ENCODE results near the gene CXorf65.

Gene CXorf65

GRCh38 chrX:71098951-71099506, 7.5 kb downstream of the CXorf65 start:
- DNase-seq (no peak), ATAC-seq (replicated peaks) (no peak)
- peaks cover 0 to 2% of the 10 kb centered on the region in 2 donors for H3K36me3 Mint-ChIP-seq
- no peak overlapping the region for H3K4me3 Mint-ChIP-seq
- H3K9me3 Mint-ChIP-seq = no peaks in the 10 kb centered on the region
- H3K27ac Mint-ChIP-seq = no peak overlapping the region
- H3K4me1 Mint-ChIP-seq = peaks cover 21 to 35% of the 10 kb centered on the region in 2 donors
- H3K27me3 Mint-ChIP-seq = peaks cover 0 to 9% of the 10 kb centered on the region in 2 donors

DNA sequence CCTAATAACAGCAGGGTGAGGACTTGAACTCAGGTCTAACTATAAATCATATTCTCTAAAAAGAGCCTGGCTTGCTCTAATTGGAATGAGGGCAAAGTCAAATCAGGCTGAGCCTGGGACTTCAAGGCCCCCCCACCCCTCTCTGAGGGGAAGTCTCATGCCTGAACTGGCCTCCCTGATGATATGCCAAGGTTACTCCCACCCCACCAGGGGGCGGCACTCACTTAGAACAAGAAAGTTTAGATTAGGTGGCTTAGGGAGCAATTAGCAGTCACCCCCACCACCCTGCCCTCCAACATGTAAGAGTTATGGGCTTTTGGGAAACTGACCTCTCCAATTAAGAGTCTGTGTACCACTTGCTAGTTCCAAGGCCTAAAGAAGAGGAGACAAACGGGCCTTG, 8.2 kb downstream of the CXorf65 start:
- Mint-ChIP-seq H3K4me3 (no peak overlapping the region), H3K27ac (no peak overlapping the region), H3K9me3 (no peaks in the 10 kb centered on the region), H3K27me3 (peaks cover 0 to 10% of the 10 kb centered on the region in 2 donors), H3K36me3 (no peaks in the 10 kb centered on the region), H3K4me1 (peaks cover 17 to 28% of the 10 kb centered on the region in 2 donors)
- peak; percentile 36 for DNase-seq
- ATAC-seq (replicated peaks) = peak; percentile 50 to 57

DNA sequence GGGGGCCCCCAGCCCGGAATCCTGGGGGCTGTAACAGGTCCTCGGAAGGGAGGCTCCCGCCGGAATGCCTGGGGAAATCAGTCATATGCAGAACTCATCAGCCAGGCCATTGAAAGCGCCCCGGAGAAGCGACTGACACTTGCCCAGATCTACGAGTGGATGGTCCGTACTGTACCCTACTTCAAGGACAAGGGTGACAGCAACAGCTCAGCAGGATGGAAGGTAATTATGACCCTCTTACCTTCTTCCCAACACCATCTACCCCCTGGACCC, 9.8 kb downstream of the CXorf65 start:
- no peaks in the 10 kb centered on the region for H3K9me3 Mint-ChIP-seq
- no peak overlapping the region for H3K27ac Mint-ChIP-seq
- no peaks in the 10 kb centered on the region for H3K36me3 Mint-ChIP-seq
- peak overlapping the region; percentile 87 to 97 for H3K4me3 Mint-ChIP-seq
- no peak for ATAC-seq (replicated peaks)
- DNase-seq = no peak
- peaks cover 0 to 10% of the 10 kb centered on the region in 2 donors for H3K27me3 Mint-ChIP-seq
- H3K4me1 Mint-ChIP-seq = peaks cover 12 to 20% of the 10 kb centered on the region in 2 donors

DNA sequence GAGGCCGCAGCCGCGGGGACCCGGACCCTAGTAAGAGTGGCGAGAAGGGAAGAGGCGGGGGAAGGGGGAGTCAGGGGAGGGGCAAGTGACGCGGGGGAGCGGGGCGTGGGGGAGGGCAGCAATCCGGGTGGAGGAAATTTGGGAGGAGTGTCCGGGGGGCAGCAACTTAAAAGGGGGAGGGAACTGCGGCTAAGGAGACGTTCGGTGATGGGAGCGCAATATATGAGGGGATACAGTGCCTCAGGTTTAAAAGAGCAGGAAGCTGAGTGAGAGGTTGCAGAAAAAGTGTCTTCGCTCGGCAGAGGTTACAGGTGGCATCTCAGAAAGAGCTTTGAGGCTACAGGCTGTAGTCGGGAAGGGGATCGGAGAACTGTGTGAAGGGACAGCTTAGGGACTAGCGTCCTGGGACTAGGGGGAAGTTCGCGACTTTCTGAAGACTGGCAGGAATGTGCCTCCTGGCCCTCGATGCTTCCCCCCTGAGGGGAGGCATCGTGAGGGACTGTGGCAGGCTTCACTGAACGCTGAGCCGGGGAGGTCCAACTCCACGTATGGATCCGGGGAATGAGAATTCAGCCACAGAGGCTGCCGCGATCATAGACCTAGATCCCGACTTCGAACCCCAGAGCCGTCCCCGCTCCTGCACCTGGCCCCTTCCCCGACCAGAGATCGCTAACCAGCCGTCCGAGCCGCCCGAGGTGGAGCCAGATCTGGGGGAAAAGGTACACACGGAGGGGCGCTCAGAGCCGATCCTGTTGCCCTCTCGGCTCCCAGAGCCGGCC, 10.4 kb downstream of the CXorf65 start:
- Mint-ChIP-seq H3K4me3 (peak overlapping the region; percentile 87 to 97), H3K9me3 (no peaks in the 10 kb centered on the region), H3K36me3 (no peaks in the 10 kb centered on the region), H3K4me1 (peaks cover 12 to 20% of the 10 kb centered on the region in 2 donors), H3K27me3 (peaks cover 0 to 10% of the 10 kb centered on the region in 2 donors), H3K27ac (peak overlapping the region; percentile 96)
- DNase-seq = no peak
- ATAC-seq (replicated peaks) = peak; percentile 41 to 46

DNA sequence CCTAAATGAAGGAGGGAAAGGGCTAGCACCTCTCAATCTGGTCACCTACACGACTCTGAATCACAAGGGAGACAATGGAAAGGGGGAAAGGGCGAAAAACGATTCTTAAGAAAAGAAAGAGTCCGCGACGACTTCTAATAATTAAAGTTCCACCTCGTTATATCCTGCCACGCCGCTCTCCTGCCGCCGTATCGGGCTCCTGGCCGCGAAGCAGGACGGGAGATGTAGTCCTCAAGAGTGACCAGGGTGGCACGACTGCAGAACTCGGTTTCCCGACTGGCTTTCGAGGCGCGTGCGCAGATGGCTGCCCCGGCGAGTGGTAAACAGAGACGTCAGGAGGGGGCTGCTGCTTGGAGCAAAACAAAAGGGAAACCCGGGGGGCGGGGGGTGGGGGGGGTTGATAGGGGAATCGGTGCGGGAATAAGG, 11.0 kb downstream of the CXorf65 start, which contains the start of gene FOXO4:
TSS of gene FOXO4 (plus strand) at position 297 of the 426 bp plus-strand sequence. CDS start 678 bp downstream, outside the sequence.
- no peaks in the 10 kb centered on the region for H3K36me3 Mint-ChIP-seq

DNA sequence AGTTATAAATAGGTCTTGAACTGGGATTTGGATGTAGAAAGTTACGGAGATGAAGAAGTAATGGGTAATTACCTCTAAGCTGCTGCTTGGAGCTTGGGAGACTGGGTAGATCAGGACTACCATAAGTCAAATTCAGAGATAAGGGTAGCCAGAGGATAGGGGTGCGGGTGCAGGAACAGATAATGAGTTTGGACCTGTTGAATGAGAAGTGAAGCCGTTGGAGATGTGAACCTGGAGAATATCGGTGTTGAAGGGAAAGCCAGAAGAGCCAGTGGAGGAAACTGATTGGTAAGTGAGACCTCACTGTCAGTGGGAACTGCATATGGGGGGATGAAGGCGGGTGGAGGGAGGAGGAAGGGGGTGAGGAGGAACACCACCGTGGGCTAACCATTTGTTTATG, 11.5 kb downstream of the CXorf65 start:
- ATAC-seq (replicated peaks) = no peak
- Mint-ChIP-seq H3K27ac (peak overlapping the region; percentile 33), H3K27me3 (peaks cover 0 to 10% of the 10 kb centered on the region in 2 donors), H3K4me1 (peaks cover 12 to 20% of the 10 kb centered on the region in 2 donors), H3K4me3 (peak overlapping the region; percentile 87 to 97), H3K36me3 (no peaks in the 10 kb centered on the region), H3K9me3 (no peaks in the 10 kb centered on the region)
- DNase-seq = no peak

More for the DNA sequence above, 11.0 kb downstream of the CXorf65 start, which contains the start of gene FOXO4:
- Mint-ChIP-seq H3K4me1 (peaks cover 12 to 20% of the 10 kb centered on the region in 2 donors), H3K9me3 (no peaks in the 10 kb centered on the region), H3K27ac (peak within 1 kb of the TSS; percentile 96), H3K27me3 (peaks cover 0 to 10% of the 10 kb centered on the region in 2 donors), H3K4me3 (peak within 1 kb of the TSS; percentile 87 to 97)
- peak; percentile 93 to 94 for ATAC-seq (replicated peaks)
- DNase-seq = peak; percentile 84

GRCh38 chrX:71091263-71091662, 15.3 kb downstream of the CXorf65 start:
- Mint-ChIP-seq H3K27ac (no peak overlapping the region), H3K4me3 (no peak overlapping the region), H3K36me3 (no peaks in the 10 kb centered on the region), H3K4me1 (peaks cover 5 to 6% of the 10 kb centered on the region in 2 donors), H3K9me3 (no peaks in the 10 kb centered on the region), H3K27me3 (peaks cover 0 to 10% of the 10 kb centered on the region in 2 donors)
- no peak for DNase-seq
- ATAC-seq (replicated peaks) = no peak

- H3K4me1 Mint-ChIP-seq = no peaks in the 10 kb centered on the region
- DNase-seq (no peak), ATAC-seq (replicated peaks) (no peak)
- no peaks in the 10 kb centered on the region for H3K27me3 Mint-ChIP-seq
- no peak overlapping the region for H3K4me3 Mint-ChIP-seq
- H3K9me3 Mint-ChIP-seq = no peaks in the 10 kb centered on the region
- H3K27ac Mint-ChIP-seq = no peak overlapping the region
- H3K36me3 Mint-ChIP-seq = no peaks in the 10 kb centered on the region
Observed at GRCh38 chrX:71085900-71086299, 20.6 kb downstream of the CXorf65 start.

GRCh38 chrX:71082822-71083221, 23.7 kb downstream of the CXorf65 start:
- no peaks in the 10 kb centered on the region for H3K4me1 Mint-ChIP-seq
- H3K27ac Mint-ChIP-seq = no peak overlapping the region
- no peaks in the 10 kb centered on the region for H3K9me3 Mint-ChIP-seq

GRCh38 chrX:71082124-71082647, 24.4 kb downstream of the CXorf65 start:
- Mint-ChIP-seq H3K36me3 (peaks cover 0 to 2% of the 10 kb centered on the region in 2 donors), H3K9me3 (no peaks in the 10 kb centered on the region), H3K27me3 (no peaks in the 10 kb centered on the region), H3K4me1 (no peaks in the 10 kb centered on the region), H3K4me3 (no peak overlapping the region), H3K27ac (no peak overlapping the region)
- DNase-seq = no peak
- ATAC-seq (replicated peaks) = no peak

More at GRCh38 chrX:71082822-71083221, 23.7 kb downstream of the CXorf65 start:
- no peak for DNase-seq
- ATAC-seq (replicated peaks) = no peak
- peaks cover 0 to 2% of the 10 kb centered on the region in 2 donors for H3K36me3 Mint-ChIP-seq
- no peak overlapping the region for H3K4me3 Mint-ChIP-seq
- H3K27me3 Mint-ChIP-seq = no peaks in the 10 kb centered on the region

GRCh38 chrX:71081330-71082123, 25.0 kb downstream of the CXorf65 start:
- no peak overlapping the region for H3K4me3 Mint-ChIP-seq
- ATAC-seq (replicated peaks) (no peak), DNase-seq (no peak)
- H3K27me3 Mint-ChIP-seq = no peaks in the 10 kb centered on the region
- H3K9me3 Mint-ChIP-seq = no peaks in the 10 kb centered on the region
- peaks cover 0 to 2% of the 10 kb centered on the region in 2 donors for H3K36me3 Mint-ChIP-seq
- H3K4me1 Mint-ChIP-seq = no peaks in the 10 kb centered on the region
- H3K27ac Mint-ChIP-seq = no peak overlapping the region

DNA sequence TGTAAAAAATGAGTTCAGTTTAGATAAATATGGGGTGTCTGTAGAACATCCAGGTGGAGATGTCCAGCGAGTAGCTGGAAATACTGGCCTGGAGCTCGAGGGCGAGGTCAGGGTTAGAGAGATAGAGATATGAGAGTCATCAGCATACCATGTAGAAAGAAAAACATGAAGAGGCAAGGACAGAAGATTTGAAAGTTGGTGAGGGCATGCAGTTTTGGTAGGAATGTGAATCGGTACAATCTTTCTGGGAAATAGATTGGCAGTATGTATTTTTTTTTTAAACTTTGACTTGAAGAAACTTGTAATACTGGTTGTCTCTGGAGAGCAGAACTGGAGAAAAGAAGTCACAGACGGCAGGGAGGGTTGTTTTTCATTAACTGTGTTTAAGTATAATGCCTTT, 36.0 kb downstream of the CXorf65 start:
- Mint-ChIP-seq H3K4me1 (peaks cover 5 to 10% of the 10 kb centered on the region in 2 donors), H3K4me3 (no peak overlapping the region), H3K9me3 (no peaks in the 10 kb centered on the region), H3K27ac (no peak overlapping the region), H3K27me3 (peaks cover 13% of the 10 kb centered on the region in 2 donors), H3K36me3 (peaks cover 0 to 1% of the 10 kb centered on the region in 2 donors)
- ATAC-seq (replicated peaks) = no peak
- no peak for DNase-seq

DNA sequence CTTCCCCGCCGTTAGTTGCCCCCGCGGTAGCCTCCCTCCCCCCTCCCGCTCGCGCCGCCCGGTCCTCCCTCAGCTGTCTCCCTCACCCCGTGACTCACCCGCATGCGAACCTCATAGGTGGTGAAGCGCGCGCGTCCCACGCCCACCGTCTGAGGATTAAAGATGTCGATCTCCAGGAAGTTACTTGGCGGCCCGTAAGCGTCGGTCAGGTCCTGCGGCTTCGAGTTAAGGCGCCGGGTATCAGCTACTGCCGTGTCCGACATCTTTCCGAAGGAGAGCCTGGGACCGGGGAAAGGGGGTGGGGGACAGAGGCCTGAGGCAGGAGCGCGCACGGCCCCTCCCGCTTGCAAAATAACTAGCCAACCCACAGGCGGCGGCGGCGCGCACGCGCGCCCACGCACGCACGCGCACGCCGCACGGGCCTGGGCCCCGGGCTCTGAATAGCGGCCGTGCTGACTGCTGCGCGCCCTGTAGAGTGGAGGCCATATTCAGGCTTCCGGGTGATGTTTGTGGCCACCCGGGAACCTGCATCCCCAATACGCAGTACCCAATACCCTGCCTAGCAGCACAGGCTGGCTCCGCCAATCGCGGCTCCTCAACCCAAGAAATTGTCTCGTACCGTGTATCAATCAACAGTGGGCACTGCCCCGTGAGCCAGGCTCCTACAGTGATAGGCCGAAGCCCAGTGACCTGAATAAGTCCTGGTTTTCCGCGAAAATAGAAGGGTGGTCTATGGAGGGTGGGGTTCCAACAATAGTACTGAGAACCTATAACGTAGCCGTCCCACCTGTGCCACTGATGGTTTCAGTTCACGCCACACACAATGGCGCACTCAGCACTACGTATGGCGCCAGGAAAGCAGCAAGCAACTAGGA, 38.3 kb downstream of the CXorf65 start, which contains the start of gene SNX12:
TSS of gene SNX12 (minus strand) at position 291 of the 875 bp plus-strand sequence. CDS start at position 263, 28 bp downstream.
- Mint-ChIP-seq H3K4me3 (peak within 1 kb of the TSS; percentile 93 to 99), H3K4me1 (peaks cover 7 to 18% of the 10 kb centered on the region in 2 donors), H3K9me3 (no peaks in the 10 kb centered on the region), H3K27me3 (peaks cover 6 to 8% of the 10 kb centered on the region in 2 donors), H3K36me3 (peaks cover 3 to 4% of the 10 kb centered on the region in 2 donors), H3K27ac (peak within 1 kb of the TSS; percentile 89)
- DNase-seq (peak; percentile 88), ATAC-seq (replicated peaks) (peak; percentile 94 to 96)

All from stimulated activated naive B cell treated with anti-CD40 and anti-IgM and Interleukin-4, amounts not matched to agents 10 μg/mL and 1 μg/mL and 100 μg/mL, for 72 hours (primary cell).